ENCODE results near the gene DUSP2. TPM values are rescaled to one million over a fixed set of nuclear protein-coding genes. Genes with fewer than 3 reads are reported as not detected.
A peak's percentile ranks its signal among the peaks of the same experiment; 100 is the strongest.

Gene DUSP2
- total RNA-seq, 4 donors from 2014 or later: 26.0 to 124 (median 74.1) TPM

DNA sequence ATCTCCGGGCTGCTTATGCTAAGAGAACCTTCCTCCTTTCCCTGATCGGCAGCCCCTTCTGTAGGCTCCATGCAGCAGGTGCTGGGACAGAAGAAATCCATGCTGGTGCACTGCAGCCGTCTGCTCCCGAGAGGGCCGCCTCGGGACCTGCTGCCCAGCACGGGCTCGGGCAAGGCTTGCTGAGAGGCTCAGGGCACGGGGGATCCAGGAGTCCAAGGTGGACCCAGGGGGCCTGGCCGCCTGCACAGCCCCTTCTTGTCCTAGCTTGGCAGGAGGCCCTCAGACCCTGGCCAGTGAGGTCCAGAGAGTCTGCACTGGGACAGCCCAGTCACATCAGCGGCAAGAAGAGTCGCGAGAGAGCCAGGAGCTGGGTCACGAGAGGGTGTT, 13.3 kb upstream of the DUSP2 start:
- TF ChIP-seq POLR2A (IDR thresholded peaks at IDR 0.05) (no peak), EP300 (IDR thresholded peaks at IDR 0.05) (no peak), POLR2AphosphoS5 (IDR thresholded peaks at IDR 0.05) (no peak)
- TF ChIP-seq, protein P1, sequence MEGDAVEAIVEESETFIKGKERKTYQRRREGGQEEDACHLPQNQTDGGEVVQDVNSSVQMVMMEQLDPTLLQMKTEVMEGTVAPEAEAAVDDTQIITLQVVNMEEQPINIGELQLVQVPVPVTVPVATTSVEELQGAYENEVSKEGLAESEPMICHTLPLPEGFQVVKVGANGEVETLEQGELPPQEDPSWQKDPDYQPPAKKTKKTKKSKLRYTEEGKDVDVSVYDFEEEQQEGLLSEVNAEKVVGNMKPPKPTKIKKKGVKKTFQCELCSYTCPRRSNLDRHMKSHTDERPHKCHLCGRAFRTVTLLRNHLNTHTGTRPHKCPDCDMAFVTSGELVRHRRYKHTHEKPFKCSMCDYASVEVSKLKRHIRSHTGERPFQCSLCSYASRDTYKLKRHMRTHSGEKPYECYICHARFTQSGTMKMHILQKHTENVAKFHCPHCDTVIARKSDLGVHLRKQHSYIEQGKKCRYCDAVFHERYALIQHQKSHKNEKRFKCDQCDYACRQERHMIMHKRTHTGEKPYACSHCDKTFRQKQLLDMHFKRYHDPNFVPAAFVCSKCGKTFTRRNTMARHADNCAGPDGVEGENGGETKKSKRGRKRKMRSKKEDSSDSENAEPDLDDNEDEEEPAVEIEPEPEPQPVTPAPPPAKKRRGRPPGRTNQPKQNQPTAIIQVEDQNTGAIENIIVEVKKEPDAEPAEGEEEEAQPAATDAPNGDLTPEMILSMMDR (IDR thresholded peaks at IDR 0.05): no peak
- Histone ChIP-seq H3K36me3 (no peaks in the 10 kb centered on the region), H3K4me1 (no peaks in the 10 kb centered on the region), H3K27me3 (peaks cover 3% of the 10 kb centered on the region), H3K9me3 (no peaks in the 10 kb centered on the region), H3K27ac (no peak overlapping the region), H3K4me3 (no peak overlapping the region)
- DNase-seq (ENCODE audit: low spot score in 2 of 2): no peak
- 96% methylated on average over 8 of the region's 14 CpGs for WGBS

DNA sequence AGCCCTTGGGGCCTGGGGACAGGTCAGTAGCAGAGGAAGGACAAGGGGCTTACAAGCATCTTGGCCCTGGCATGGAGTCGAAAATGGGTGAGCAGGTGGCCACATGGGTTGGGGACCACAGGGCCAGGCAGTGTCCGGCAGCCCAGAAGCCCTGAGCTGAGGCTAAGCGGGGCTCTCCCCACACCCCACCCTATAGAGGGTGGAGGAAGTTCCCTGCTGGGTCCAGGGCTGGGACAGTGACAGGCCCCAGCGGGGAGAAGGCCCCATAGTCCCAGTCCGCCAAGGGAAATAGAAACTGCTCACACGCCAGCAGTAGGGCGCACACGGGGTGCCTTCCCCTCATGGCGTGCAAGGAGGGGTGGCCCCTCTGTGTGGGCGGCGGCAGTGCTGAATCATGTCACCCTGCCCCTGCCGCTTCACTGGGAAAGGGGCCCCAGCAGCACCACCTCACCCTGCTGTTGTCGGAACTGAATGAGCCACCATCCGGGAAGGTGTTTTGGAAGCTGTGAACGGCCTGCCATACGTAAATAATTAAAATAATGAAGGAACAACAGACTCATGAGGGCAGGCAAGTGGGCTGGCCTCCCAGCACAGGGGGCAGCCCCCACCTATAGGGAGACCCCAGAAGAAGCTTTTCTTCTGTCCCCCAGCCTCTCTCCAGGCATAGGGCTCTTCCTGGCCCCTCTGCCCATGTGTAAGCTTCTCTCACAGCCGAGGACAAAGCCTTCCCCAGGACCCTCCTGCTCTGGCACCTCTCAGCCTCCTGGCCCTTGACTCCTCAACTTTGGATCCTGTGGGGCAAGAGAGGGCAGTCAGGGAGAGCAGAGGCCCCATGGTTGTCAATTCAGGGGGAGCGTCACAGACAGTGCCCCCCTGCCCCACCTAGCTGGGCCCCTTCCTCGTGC, 12.7 kb upstream of the DUSP2 start:
- Histone ChIP-seq H3K4me3 (no peak overlapping the region), H3K27ac (no peak overlapping the region), H3K27me3 (peaks cover 3% of the 10 kb centered on the region), H3K36me3 (no peaks in the 10 kb centered on the region), H3K4me1 (no peaks in the 10 kb centered on the region), H3K9me3 (no peaks in the 10 kb centered on the region)
- DNase-seq (ENCODE audit: low spot score in 2 of 2): peak in 1 of 2 donors; percentile 46
- WGBS: 56% methylated on average over 17 of the region's 19 CpGs
- no peak for TF ChIP-seq EP300 (IDR thresholded peaks at IDR 0.05)
- no peak for TF ChIP-seq POLR2AphosphoS5 (IDR thresholded peaks at IDR 0.05)
- no peak for TF ChIP-seq POLR2A (IDR thresholded peaks at IDR 0.05)
- TF ChIP-seq, protein P1 (IDR thresholded peaks at IDR 0.05): no peak

DNA sequence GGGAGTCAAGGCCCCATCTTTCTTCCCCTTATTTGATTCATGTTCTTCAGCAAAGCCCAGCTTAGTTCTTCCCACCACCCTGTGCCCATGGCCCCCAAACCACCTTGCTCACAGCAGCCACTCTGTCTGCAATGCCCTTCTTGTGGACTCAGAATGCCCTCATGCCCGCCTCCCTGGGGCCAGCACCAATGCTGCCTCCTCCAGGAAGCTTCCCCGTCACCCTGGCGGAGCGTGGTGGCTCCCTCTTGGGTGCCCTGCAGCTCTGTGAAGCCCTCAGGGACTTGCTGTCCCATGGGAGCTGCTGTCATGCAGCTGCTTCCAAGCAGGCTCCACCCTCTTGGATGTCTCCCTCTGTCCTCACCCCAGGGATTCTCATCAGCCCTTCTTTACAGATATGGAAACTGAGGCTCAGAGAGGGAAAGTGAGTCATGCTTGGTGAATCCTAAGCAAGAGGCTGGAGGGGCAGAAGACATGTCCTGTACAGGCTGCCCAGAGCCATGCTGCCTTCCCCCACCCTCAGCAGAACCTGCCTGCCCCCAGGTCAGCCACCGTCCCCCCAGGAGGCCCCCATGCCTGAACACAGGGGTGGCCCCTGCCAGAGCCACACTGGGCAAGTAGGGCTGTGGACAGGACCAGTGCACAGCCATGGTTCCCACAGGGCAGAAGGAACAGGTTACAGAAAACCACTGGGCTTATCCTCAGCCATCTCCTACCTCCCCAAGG, 11.8 kb upstream of the DUSP2 start:
- H3K4me3 ChIP-seq: no peak overlapping the region
- TF ChIP-seq, protein P1 (IDR thresholded peaks at IDR 0.05): no peak
- no peak for TF ChIP-seq EP300 (IDR thresholded peaks at IDR 0.05)
- TF ChIP-seq POLR2AphosphoS5 (IDR thresholded peaks at IDR 0.05): no peak
- no peak for TF ChIP-seq POLR2A (IDR thresholded peaks at IDR 0.05)
- H3K27me3 ChIP-seq: peaks cover 3% of the 10 kb centered on the region
- H3K4me1 ChIP-seq: no peaks in the 10 kb centered on the region
- WGBS: 91% methylated on average over 4 of the region's 5 CpGs
- no peaks in the 10 kb centered on the region for H3K36me3 ChIP-seq
- DNase-seq (ENCODE audit: low spot score in 2 of 2): peak in 1 of 2 donors; percentile 48
- no peak overlapping the region for H3K27ac ChIP-seq
- H3K9me3 ChIP-seq: no peaks in the 10 kb centered on the region

DNA sequence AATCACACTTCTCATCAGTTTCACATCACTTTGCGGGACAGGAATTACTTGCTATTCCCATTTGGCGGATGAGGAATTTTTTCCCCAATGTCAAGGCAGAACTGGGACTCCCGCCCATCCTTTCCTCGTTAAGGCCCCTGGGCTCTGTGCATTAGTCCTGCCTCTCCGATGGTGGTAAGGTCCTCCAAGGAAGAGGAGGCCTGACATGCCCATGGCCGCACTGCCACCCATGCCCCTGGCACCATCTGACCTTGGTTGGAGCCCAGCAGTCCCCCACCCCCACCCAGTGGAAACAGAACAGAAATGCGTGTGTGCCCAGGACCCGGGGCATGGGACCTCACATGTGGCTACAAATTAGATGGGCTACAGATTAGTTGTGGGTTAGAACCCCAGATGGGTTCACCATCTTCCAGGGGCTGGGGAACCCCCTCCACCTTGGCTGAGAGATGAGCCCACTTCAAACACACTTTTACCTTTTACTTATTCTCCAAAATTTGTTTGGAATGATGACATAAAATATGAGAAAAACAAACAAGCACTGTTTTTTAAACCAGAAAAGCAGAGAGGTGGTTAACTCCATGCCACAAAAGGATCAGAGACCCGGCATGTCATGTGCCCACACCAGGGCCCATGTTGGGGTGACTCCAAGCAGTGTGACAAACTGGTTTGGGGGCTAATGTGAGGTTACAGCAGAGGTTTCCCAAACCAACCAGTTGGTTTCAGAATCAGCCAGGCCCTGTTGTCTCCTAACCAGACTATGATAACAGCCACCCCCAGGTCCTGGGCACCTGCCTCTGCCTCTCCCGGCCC, 11.0 kb upstream of the DUSP2 start:
- DNase-seq (ENCODE audit: low spot score in 2 of 2): peak in 1 of 2 donors; percentile 45
- 79% methylated on average over 10 of the region's 10 CpGs for WGBS
- H3K9me3 ChIP-seq: no peaks in the 10 kb centered on the region
- no peak for TF ChIP-seq EP300 (IDR thresholded peaks at IDR 0.05)
- H3K27me3 ChIP-seq: peaks cover 3% of the 10 kb centered on the region
- no peak overlapping the region for H3K27ac ChIP-seq
- no peak overlapping the region for H3K4me3 ChIP-seq
- no peaks in the 10 kb centered on the region for H3K36me3 ChIP-seq
- no peaks in the 10 kb centered on the region for H3K4me1 ChIP-seq

DNA sequence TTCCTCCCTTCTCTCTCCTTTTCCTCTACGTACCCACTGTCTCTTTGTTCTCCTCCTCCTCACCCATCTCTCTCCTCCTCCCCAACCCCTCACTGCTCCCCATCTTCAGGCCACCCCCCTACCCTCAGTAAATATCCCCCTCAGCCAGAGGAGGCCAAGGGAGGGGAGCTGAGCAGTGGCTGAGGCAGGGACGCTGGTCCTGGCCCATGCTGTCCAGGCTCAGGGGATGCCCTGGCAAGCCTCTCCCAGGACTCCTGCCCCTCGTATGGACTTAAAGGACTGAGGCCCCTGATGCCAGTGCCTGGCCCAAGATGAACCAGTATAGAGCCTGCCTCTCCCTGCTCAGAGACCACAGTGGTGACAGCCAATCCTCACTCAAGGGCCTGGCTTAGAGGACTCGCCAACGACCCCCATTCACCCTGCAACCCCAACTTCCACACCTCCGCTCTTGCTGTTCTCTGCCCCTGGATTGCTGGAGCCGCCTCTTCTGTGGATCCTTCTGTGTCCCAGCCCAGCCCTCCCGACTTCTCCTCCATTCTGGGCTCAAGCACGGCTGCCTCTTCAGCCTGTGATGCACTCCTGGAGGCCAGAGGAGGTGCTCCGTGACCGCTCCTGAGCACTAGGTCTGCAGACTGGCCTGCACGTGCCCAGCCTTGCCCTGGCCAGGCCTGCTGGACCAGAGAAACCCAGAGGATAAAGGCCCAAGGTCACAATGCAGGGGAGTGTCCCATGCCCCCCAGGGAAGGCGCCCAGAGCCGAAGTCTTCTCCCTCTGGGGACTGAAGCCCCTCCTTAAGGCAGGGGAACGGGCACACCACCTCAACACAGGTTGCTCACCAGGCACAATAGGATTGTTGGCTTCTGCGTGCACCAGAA, 9.5 kb upstream of the DUSP2 start:
- TF ChIP-seq EP300 (IDR thresholded peaks at IDR 0.05) (no peak), POLR2AphosphoS5 (IDR thresholded peaks at IDR 0.05) (no peak)
- WGBS: 88% methylated on average over 10 of the region's 16 CpGs

More for the DNA sequence above, 9.5 kb upstream of the DUSP2 start:
- peaks cover 3% of the 10 kb centered on the region for H3K27me3 ChIP-seq
- no peaks in the 10 kb centered on the region for H3K9me3 ChIP-seq
- H3K36me3 ChIP-seq: no peaks in the 10 kb centered on the region
- H3K27ac ChIP-seq: no peak overlapping the region
- no peak overlapping the region for H3K4me3 ChIP-seq
- DNase-seq (ENCODE audit: low spot score in 2 of 2): peak in 1 of 2 donors; percentile 55
- no peaks in the 10 kb centered on the region for H3K4me1 ChIP-seq
